HCT116 (cell line): ENCODE results near the gene STAM2. TPM values are rescaled to one million over a fixed set of nuclear protein-coding genes. Genes with fewer than 3 reads are reported as not detected.

Experiments used
- ATAC-seq: fragments of 200-7000 bp; cut with Tn5 transposase; 2 replicates; pipeline ENCODE4 v1.9.1; 2020; ENCODE audit warnings: mild to moderate bottlenecking, moderate library complexity
- BruUV-seq: library from RNA; stranded (reverse); fragments of 400-500 nt; replicated peaks from 2 replicates; lab custom pipeline; 2021; lab: Mats Ljungman, UMichigan
- CTCF ChIA-PET: fragments of 300-600 bp; sonication (Branson Sonifier 250); formaldehyde crosslinking; loops from one replicate; lab custom pipeline; 2021; ENCODE audit warnings: antibody characterized with exemption; lab: Charles Lee
- POLR2A ChIA-PET: fragments of 300-600, 350-600 bp; sonication (Branson Sonifier 250); formaldehyde crosslinking; loops from one replicate; lab custom pipeline; 2021; ENCODE audit warnings: antibody characterized with exemption; lab: Charles Lee
- RAD21 ChIA-PET, 2 experiments: fragments of 300-600 bp; sonication (Branson Sonifier 250); formaldehyde crosslinking; loops; one replicate each; lab custom pipeline; 2023; ENCODE audit warnings: low total read pairs in 2 of 2; ENCODE audit not compliant: uncharacterized antibody in 2 of 2, unreplicated experiment in 2 of 2, low non-redundant PET in 1 of 2; lab: Charles Lee
- DNase-seq: peaks from one replicate; pipeline ENCODE4 v3.0.0-alpha.2; 2010; ENCODE audit warnings: low read depth, low spot score
- H2AFZ ChIP-seq: fragments of 200-600 bp; shearing (Covaris generic), sonication (generic); 2 replicates; pipeline ENCODE4 v1.6.1; 2017; ENCODE audit warnings: low read depth, mixed run types, mixed read lengths, antibody characterized with exemption, low read length; ENCODE audit not compliant: poor library complexity, severe bottlenecking
- H3K27ac ChIP-seq: 2 replicates; pipeline ENCODE4 v1.5.1; 2012; ENCODE audit warnings: low read depth, low read length
- H3K27me3 ChIP-seq: fragments of 200-600 bp; sonication (generic); 2 replicates; pipeline ENCODE4 v1.6.1; 2016; ENCODE audit warnings: mixed run types, low read length, mixed read lengths; ENCODE audit not compliant: insufficient read depth
- H3K36me3 ChIP-seq, 2 experiments: fragments of 200-500 bp in 1 of 2; fragments of 200-600 bp in 1 of 2; sonication (Bioruptor generic) in 1 of 2; sonication (generic) in 1 of 2; 2 replicates each; pipeline versions ENCODE4 v1.5.1 to v1.6.1; 2014 to 2016; ENCODE audit warnings: low read length in 2 of 2, inconsistent platforms in 1 of 2, mixed read lengths in 1 of 2, mixed run types in 1 of 2; ENCODE audit not compliant: insufficient read depth in 2 of 2, control insufficient read depth in 1 of 2
- H3K4me1 ChIP-seq, 2 experiments: fragments of 200-600 bp in 1 of 2; sonication (generic) in 1 of 2; 2 replicates each; pipeline versions ENCODE4 v1.5.1 to v1.6.1; 2012 to 2017; ENCODE audit warnings: low read length in 2 of 2, inconsistent platforms in 1 of 2, mild to moderate bottlenecking in 1 of 2, mixed read lengths in 1 of 2, mixed run types in 1 of 2, moderate library complexity in 1 of 2; ENCODE audit not compliant: insufficient read depth in 2 of 2, control insufficient read depth in 1 of 2
- H3K4me2 ChIP-seq: fragments of 200-600 bp; sonication (generic); 2 replicates; pipeline ENCODE4 v1.6.1; 2017; ENCODE audit warnings: mixed run types, low read length, mixed read lengths
- H3K4me3 ChIP-seq, 2 experiments: fragments of 200-600 bp in 1 of 2; sonication (generic) in 1 of 2; replicated peaks in 1 of 2; 2 replicates each; pipeline ENCODE4 v1.5.1; 2011 to 2016; ENCODE audit warnings: low read length in 2 of 2, control low read depth in 1 of 2, low read depth in 1 of 2, mild to moderate bottlenecking in 1 of 2, mixed read lengths in 1 of 2, mixed run types in 1 of 2
- H3K79me2 ChIP-seq: fragments of 200-600 bp; sonication (generic); 2 replicates; pipeline ENCODE4 v1.6.1; 2017; ENCODE audit warnings: mild to moderate bottlenecking, mixed run types, low read length, moderate library complexity, mixed read lengths; ENCODE audit not compliant: insufficient read depth
- H3K9ac ChIP-seq: fragments of 200-600 bp; sonication (generic); 2 replicates; pipeline ENCODE4 v1.6.1; 2016; ENCODE audit warnings: low read length, mixed read lengths
- H3K9me2 ChIP-seq: fragments of 200-600 bp; sonication (generic), shearing (Covaris generic); 2 replicates; pipeline ENCODE4 v1.6.1; 2017; ENCODE audit warnings: mixed run types, mild to moderate bottlenecking, moderate library complexity; ENCODE audit not compliant: insufficient read depth
- H3K9me3 ChIP-seq, 2 experiments: fragments of 200-500 bp in 1 of 2; fragments of 200-600 bp in 1 of 2; sonication (Bioruptor generic) in 1 of 2; sonication (generic) in 1 of 2; 2 replicates each; pipeline ENCODE4 v1.6.1; 2014 to 2017; ENCODE audit warnings: low read length in 2 of 2, mixed read lengths in 2 of 2, inconsistent platforms in 1 of 2, low read depth in 1 of 2, mild to moderate bottlenecking in 1 of 2, mixed run types in 1 of 2, moderate library complexity in 1 of 2; ENCODE audit not compliant: control insufficient read depth in 1 of 2, insufficient read depth in 1 of 2
- H4K20me1 ChIP-seq: fragments of 200-600 bp; sonication (generic), shearing (Covaris generic); 2 replicates; pipeline ENCODE4 v1.6.1; 2017; ENCODE audit warnings: mixed run types, mild to moderate bottlenecking, moderate library complexity; ENCODE audit not compliant: insufficient read depth
- ATF3 ChIP-seq: IDR thresholded peaks from 2 replicates; pipeline ENCODE4 v1.6.1; 2012
- CBX3 ChIP-seq: IDR thresholded peaks from 2 replicates; pipeline ENCODE4 v1.6.1; 2012; ENCODE audit warnings: low read depth
- CTCF ChIP-seq, 3 experiments: fragments of 200-600 bp in 1 of 3; sonication (generic) in 1 of 3; IDR thresholded peaks in 2 of 3; conservative IDR thresholded peaks in 1 of 3; 2 replicates each; pipeline ENCODE4 v1.5.1; 2012 to 2017; ENCODE audit warnings: low read depth in 2 of 3, low read length in 2 of 3, antibody characterized with exemption in 1 of 3, borderline replicate concordance in 1 of 3, control low read depth in 1 of 3, mild to moderate bottlenecking in 1 of 3, mixed read lengths in 1 of 3, mixed run types in 1 of 3, moderate library complexity in 1 of 3; ENCODE audit not compliant: insufficient read depth in 1 of 3
- EGR1 ChIP-seq: IDR thresholded peaks from 2 replicates; pipeline ENCODE4 v1.6.1; 2012; ENCODE audit warnings: low read depth
- ELF1 ChIP-seq: IDR thresholded peaks from 2 replicates; pipeline ENCODE4 v1.6.1; 2012; ENCODE audit warnings: low read depth, borderline replicate concordance
- EZH2 ChIP-seq: fragments of 200-600 bp; sonication (generic); IDR thresholded peaks from 2 replicates; pipeline ENCODE4 v1.6.1; 2017; ENCODE audit warnings: antibody characterized with exemption, mixed run types
- EZH2phosphoT487 ChIP-seq: fragments of 200-600 bp; IDR thresholded peaks from 2 replicates; pipeline ENCODE4 v1.6.1; 2018; ENCODE audit warnings: antibody characterized with exemption, borderline replicate concordance
- FOSL1 ChIP-seq: IDR thresholded peaks from 2 replicates; pipeline ENCODE4 v1.6.1; 2012; ENCODE audit warnings: low read depth
- JUND ChIP-seq: IDR thresholded peaks from 2 replicates; pipeline ENCODE4 v1.6.1; 2012
- MAX ChIP-seq: IDR thresholded peaks from 2 replicates; pipeline ENCODE4 v1.6.1; 2012
- RAD21 ChIP-seq: IDR thresholded peaks from 2 replicates; pipeline ENCODE4 v1.6.1; 2012; ENCODE audit warnings: low read depth, mild to moderate bottlenecking
- SIN3A ChIP-seq: IDR thresholded peaks from 2 replicates; pipeline ENCODE4 v1.6.1; 2012; ENCODE audit warnings: low read depth
- SP1 ChIP-seq: IDR thresholded peaks from 2 replicates; pipeline ENCODE4 v1.6.1; 2012; ENCODE audit warnings: low read depth
- SRF ChIP-seq: IDR thresholded peaks from 2 replicates; pipeline ENCODE4 v1.6.1; 2012; ENCODE audit warnings: low read depth
- TCF7L2 ChIP-seq: IDR thresholded peaks from 2 replicates; pipeline ENCODE4 v1.7.0; 2011; ENCODE audit warnings: borderline replicate concordance, inconsistent platforms; ENCODE audit not compliant: insufficient read depth, insufficient read length; ENCODE audit errors: extremely low read depth
- YY1 ChIP-seq: IDR thresholded peaks from 2 replicates; pipeline ENCODE4 v1.6.1; 2011; ENCODE audit warnings: low read length, low read depth, moderate library complexity, mild to moderate bottlenecking; ENCODE audit not compliant: insufficient replicate concordance; ENCODE audit errors: extremely low read depth
- ZFX ChIP-seq: fragments of 450-650 bp; IDR thresholded peaks from 2 replicates; pipeline ENCODE4 v1.6.1; 2017
- ZNF274 ChIP-seq: fragments of 200-500 bp; sonication (Bioruptor generic); IDR thresholded peaks from 2 replicates; pipeline ENCODE4 v1.6.1; 2014; ENCODE audit warnings: mild to moderate bottlenecking, low read depth, low read length, inconsistent platforms
- intact Hi-C: fragments of 100-400 bp; cut with micrococcal nuclease; formaldehyde crosslinking; loops from 2 replicates; pipeline ENCODE4 v1.10.0; 2022
- total RNA-seq: library from RNA; stranded (reverse); gene quantifications from one replicate; pipeline ENCODE4 v1.2.1, GENCODE V29; 2021; ENCODE audit not compliant: unreplicated experiment
- TF ChIP-seq, protein P1 (sequence below): IDR thresholded peaks from 2 replicates; pipeline ENCODE4 v1.6.1; 2012; ENCODE audit warnings: low read depth

STAM2 gene
- total RNA-seq, 1 experiment from 2014 or later = 19.2 TPM

- H3K4me3 ChIP-seq = peak overlapping the region in 1 of 2 experiments; percentile 49; a peak in 1 of 4 replicates
- no peak for TF ChIP-seq ATF3
- TF ChIP-seq, protein P1, sequence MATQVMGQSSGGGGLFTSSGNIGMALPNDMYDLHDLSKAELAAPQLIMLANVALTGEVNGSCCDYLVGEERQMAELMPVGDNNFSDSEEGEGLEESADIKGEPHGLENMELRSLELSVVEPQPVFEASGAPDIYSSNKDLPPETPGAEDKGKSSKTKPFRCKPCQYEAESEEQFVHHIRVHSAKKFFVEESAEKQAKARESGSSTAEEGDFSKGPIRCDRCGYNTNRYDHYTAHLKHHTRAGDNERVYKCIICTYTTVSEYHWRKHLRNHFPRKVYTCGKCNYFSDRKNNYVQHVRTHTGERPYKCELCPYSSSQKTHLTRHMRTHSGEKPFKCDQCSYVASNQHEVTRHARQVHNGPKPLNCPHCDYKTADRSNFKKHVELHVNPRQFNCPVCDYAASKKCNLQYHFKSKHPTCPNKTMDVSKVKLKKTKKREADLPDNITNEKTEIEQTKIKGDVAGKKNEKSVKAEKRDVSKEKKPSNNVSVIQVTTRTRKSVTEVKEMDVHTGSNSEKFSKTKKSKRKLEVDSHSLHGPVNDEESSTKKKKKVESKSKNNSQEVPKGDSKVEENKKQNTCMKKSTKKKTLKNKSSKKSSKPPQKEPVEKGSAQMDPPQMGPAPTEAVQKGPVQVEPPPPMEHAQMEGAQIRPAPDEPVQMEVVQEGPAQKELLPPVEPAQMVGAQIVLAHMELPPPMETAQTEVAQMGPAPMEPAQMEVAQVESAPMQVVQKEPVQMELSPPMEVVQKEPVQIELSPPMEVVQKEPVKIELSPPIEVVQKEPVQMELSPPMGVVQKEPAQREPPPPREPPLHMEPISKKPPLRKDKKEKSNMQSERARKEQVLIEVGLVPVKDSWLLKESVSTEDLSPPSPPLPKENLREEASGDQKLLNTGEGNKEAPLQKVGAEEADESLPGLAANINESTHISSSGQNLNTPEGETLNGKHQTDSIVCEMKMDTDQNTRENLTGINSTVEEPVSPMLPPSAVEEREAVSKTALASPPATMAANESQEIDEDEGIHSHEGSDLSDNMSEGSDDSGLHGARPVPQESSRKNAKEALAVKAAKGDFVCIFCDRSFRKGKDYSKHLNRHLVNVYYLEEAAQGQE = no peak
- no peak for TF ChIP-seq EZH2phosphoT487
- TF ChIP-seq ZNF274 = no peak
- no peak for TF ChIP-seq CBX3
- no peak for TF ChIP-seq YY1
- TF ChIP-seq MAX = no peak
- TF ChIP-seq FOSL1 = no peak
- no peak for TF ChIP-seq EZH2
- TF ChIP-seq TCF7L2 = no peak
- TF ChIP-seq SIN3A = no peak
- TF ChIP-seq RAD21 = no peak
- no peak for TF ChIP-seq ZFX
- TF ChIP-seq SRF = no peak
- TF ChIP-seq JUND = no peak
- no peak for TF ChIP-seq SP1
- no peak for TF ChIP-seq ELF1
- no peak for TF ChIP-seq EGR1
- no peak for TF ChIP-seq CTCF (IDR thresholded peaks at IDR 0.05 in 2 of 3, conservative IDR thresholded peaks at IDR 0.05 in 1 of 3; ENCODE audit: borderline replicate concordance in 1 of 3, insufficient read depth in 1 of 3, low read depth in 2 of 3, low read length in 2 of 3)
- TF ChIP-seq, all 23 proteins: peak for 0
- Histone ChIP-seq H3K4me1 (peaks cover 12 to 27% of the 10 kb centered on the region in 2 experiments; a peak in 3 of 4 replicates), H2AFZ (peak overlapping the region; percentile 98), H3K27ac (no peak overlapping the region), H3K27me3 (no peaks in the 10 kb centered on the region), H3K36me3 (no peaks in the 10 kb centered on the region), H3K9me3 (no peaks in the 10 kb centered on the region), H3K9ac (no peak overlapping the region), H3K9me2 (no peaks in the 10 kb centered on the region), H3K79me2 (no peaks in the 10 kb centered on the region), H3K4me2 (peak overlapping the region; percentile 78), H4K20me1 (no peaks in the 10 kb centered on the region)
- ATAC-seq (no peak), DNase-seq (no peak)
- BruUV-seq = no TSS peak
- POLR2A ChIA-PET = no interaction called here
- CTCF ChIA-PET = no interaction called here
- intact Hi-C loops = loop anchor here (5.0 kb wide), 1 partner anchor 137 kb away; the partner anchor contains the start of gene FMNL2
- RAD21 ChIA-PET = no interaction called here
Observed at GRCh38 chr2:152200101-152200500, 24.5 kb upstream of the STAM2 start.
